Mesendoderm (in vitro differentiated cells): ENCODE measurements around the gene PPIC.

Experiments used
- DNase-seq: peaks from one replicate; pipeline ENCODE4 v3.0.0; 2013
- H2AK5ac ChIP-seq: 2 replicates; pipeline ENCODE4 v1.6.1; 2013; ENCODE audit warnings: low read length, inconsistent platforms
- H2BK120ac ChIP-seq: 2 replicates; pipeline ENCODE4 v1.6.1; 2013; ENCODE audit warnings: low read depth, mild to moderate bottlenecking, low read length, moderate library complexity, mixed read lengths
- H2BK15ac ChIP-seq: replicated peaks from 2 replicates; pipeline ENCODE4 v1.6.1; 2013; ENCODE audit warnings: low read depth, mild to moderate bottlenecking, moderate library complexity
- H2BK5ac ChIP-seq: 2 replicates; pipeline ENCODE4 v1.6.1; 2013; ENCODE audit warnings: low read length, inconsistent platforms
- H3K18ac ChIP-seq: 2 replicates; pipeline ENCODE4 v1.6.1; 2013; ENCODE audit warnings: mild to moderate bottlenecking, low read length, mixed read lengths
- H3K23ac ChIP-seq: one replicate; pipeline ENCODE4 v1.6.1; 2013; ENCODE audit warnings: low read length
- H3K27ac ChIP-seq: 2 replicates; pipeline ENCODE4 v1.5.1; 2013; ENCODE audit warnings: low read depth, mild to moderate bottlenecking, inconsistent platforms, low read length, moderate library complexity
- H3K27me3 ChIP-seq: 2 replicates; pipeline ENCODE4 v1.6.1; 2013; ENCODE audit warnings: low read length, control low read depth, mild to moderate bottlenecking, inconsistent platforms; ENCODE audit not compliant: insufficient read depth, poor library complexity
- H3K36me3 ChIP-seq: 2 replicates; pipeline ENCODE4 v1.6.1; 2013; ENCODE audit warnings: low read length, inconsistent platforms; ENCODE audit not compliant: control insufficient read depth, insufficient read depth
- H3K4ac ChIP-seq: one replicate; pipeline ENCODE4 v1.6.1; 2013; ENCODE audit warnings: low read depth, mild to moderate bottlenecking, low read length, moderate library complexity
- H3K4me1 ChIP-seq: 2 replicates; pipeline ENCODE4 v1.6.1; 2013; ENCODE audit warnings: low read depth, low read length, inconsistent platforms; ENCODE audit not compliant: control insufficient read depth
- H3K4me2 ChIP-seq: 2 replicates; pipeline ENCODE4 v1.6.1; 2013; ENCODE audit warnings: low read length
- H3K4me3 ChIP-seq: 2 replicates; pipeline ENCODE4 v1.5.1; 2013; ENCODE audit warnings: mild to moderate bottlenecking, low read length
- H3K56ac ChIP-seq: one replicate; pipeline ENCODE4 v1.6.1; 2013; ENCODE audit warnings: low read length
- H3K79me1 ChIP-seq: 2 replicates; pipeline ENCODE4 v1.6.1; 2013; ENCODE audit warnings: low read length, inconsistent platforms
- H3K79me2 ChIP-seq: 2 replicates; pipeline ENCODE4 v1.6.1; 2013; ENCODE audit warnings: mild to moderate bottlenecking, low read length; ENCODE audit not compliant: control insufficient read depth, insufficient read depth
- H3K9ac ChIP-seq: 2 replicates; pipeline ENCODE4 v1.6.1; 2013; ENCODE audit warnings: low read length, inconsistent platforms
- H4K5ac ChIP-seq: one replicate; pipeline ENCODE4 v1.6.1; 2013; ENCODE audit warnings: low read length
- H4K8ac ChIP-seq: one replicate; pipeline ENCODE4 v1.6.1; 2013; ENCODE audit warnings: low read depth, mild to moderate bottlenecking, control low read depth, low read length, moderate library complexity
- WGBS: extraction: QIAGEN DNeasy Blood & Tissue Kit; methylation state at CpG from one replicate; pipeline ENCODE4 v1.1.7; 2013; ENCODE audit warnings: low lambda C conversion rate, missing lambda C conversion rate; ENCODE audit not compliant: insufficient coverage; ENCODE audit errors: extremely low coverage; 5-methylcytosine and 5-hydroxymethylcytosine counted together

PPIC gene

DNA sequence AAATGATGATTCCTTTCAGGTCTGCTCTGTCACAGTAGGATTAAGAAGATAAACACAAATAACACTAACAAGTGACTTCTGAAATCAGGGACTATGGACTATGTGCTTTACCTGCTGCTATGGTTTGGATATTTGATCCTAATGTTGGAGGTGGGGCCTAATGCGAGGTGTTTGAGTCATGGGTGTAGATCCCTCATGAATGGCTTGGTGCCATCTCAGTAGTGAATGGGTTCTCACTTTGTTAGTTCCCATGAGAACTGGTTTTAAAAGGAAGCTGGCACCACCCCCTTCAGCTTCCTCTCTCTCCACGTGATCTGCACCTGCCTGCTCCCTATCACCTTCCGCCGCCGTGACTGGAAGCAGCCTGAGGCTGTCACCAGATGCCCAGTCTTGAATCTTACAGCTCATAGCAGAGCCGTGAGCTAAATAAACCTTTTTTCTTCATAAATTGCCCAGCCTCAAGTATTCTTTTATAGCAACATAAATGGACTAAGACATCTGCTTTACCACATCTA, 3.3 kb downstream of the PPIC start:
- H3K4ac ChIP-seq, result no peak overlapping the region
- H3K56ac ChIP-seq, result no peak overlapping the region
- no peak overlapping the region for H3K4me3 ChIP-seq
- H3K27me3 ChIP-seq, result no peaks in the 10 kb centered on the region
- H3K79me1 ChIP-seq, result no peaks in the 10 kb centered on the region
- H2AK5ac ChIP-seq, result no peak overlapping the region
- no peaks in the 10 kb centered on the region for H3K79me2 ChIP-seq
- no peaks in the 10 kb centered on the region for H3K4me1 ChIP-seq
- no CpG with 5 or more reads among the region's 6 CpGs for WGBS
- H3K18ac ChIP-seq, result no peak overlapping the region
- H3K9ac ChIP-seq, result no peak overlapping the region
- no peak for DNase-seq
- H2BK5ac ChIP-seq, result no peak overlapping the region
- H3K36me3 ChIP-seq, result no peaks in the 10 kb centered on the region
- H3K27ac ChIP-seq, result no peak overlapping the region
- H2BK120ac ChIP-seq, result no peak overlapping the region
- H2BK15ac ChIP-seq, result no peak overlapping the region
- H4K8ac ChIP-seq, result no peak overlapping the region
- H3K4me2 ChIP-seq, result no peak overlapping the region
- H3K23ac ChIP-seq, result no peak overlapping the region
- no peak overlapping the region for H4K5ac ChIP-seq

DNA sequence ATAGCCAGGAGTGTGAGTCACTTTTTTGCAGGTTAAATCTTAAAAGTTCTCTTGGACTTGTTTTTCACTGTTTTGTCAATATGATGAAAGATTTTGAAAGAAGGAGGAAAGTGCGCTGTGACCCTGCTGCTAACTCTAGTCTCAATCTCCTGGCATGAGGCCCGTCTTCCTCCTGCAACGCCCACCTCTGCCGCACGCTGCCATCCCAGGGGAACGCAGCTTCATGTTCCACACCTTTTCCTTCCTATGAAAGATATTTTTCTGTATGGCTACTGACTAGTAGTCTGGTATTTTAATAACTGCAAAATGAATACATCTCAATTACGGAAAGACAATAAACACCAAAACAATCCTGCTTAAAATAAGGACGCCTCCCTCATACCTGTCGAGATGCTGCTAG, 8.3 kb downstream of the PPIC start:
- no peak overlapping the region for H2BK15ac ChIP-seq
- H3K4ac ChIP-seq, result no peak overlapping the region
- no peak overlapping the region for H2BK5ac ChIP-seq
- H3K79me2 ChIP-seq, result no peaks in the 10 kb centered on the region
- WGBS, result no CpG with 5 or more reads among the region's 9 CpGs
- H3K9ac ChIP-seq, result no peak overlapping the region
- H3K27me3 ChIP-seq, result no peaks in the 10 kb centered on the region
- H3K27ac ChIP-seq, result no peak overlapping the region
- no peak overlapping the region for H3K23ac ChIP-seq
- no peaks in the 10 kb centered on the region for H3K4me1 ChIP-seq
- no peak overlapping the region for H4K8ac ChIP-seq
- no peak overlapping the region for H2AK5ac ChIP-seq
- no peak overlapping the region for H3K18ac ChIP-seq
- H3K79me1 ChIP-seq, result no peaks in the 10 kb centered on the region
- H3K56ac ChIP-seq, result no peak overlapping the region
- H3K36me3 ChIP-seq, result no peaks in the 10 kb centered on the region
- H2BK120ac ChIP-seq, result no peak overlapping the region
- no peak overlapping the region for H4K5ac ChIP-seq
- H3K4me2 ChIP-seq, result no peak overlapping the region
- DNase-seq, result no peak
- no peak overlapping the region for H3K4me3 ChIP-seq

GRCh38 chr5:123014689-123015088, 21.8 kb downstream of the PPIC start:
- Histone ChIP-seq H2BK15ac (no peak overlapping the region), H3K79me1 (no peaks in the 10 kb centered on the region), H3K18ac (no peak overlapping the region), H4K8ac (no peak overlapping the region), H3K36me3 (no peaks in the 10 kb centered on the region), H3K79me2 (no peaks in the 10 kb centered on the region), H2BK5ac (no peak overlapping the region), H3K4me2 (no peak overlapping the region), H3K9ac (no peak overlapping the region), H4K5ac (no peak overlapping the region), H3K4me3 (no peak overlapping the region), H2AK5ac (no peak overlapping the region), H3K27me3 (no peaks in the 10 kb centered on the region), H3K27ac (no peak overlapping the region), H3K4me1 (no peaks in the 10 kb centered on the region), H2BK120ac (no peak overlapping the region), H3K23ac (no peak overlapping the region), H3K56ac (no peak overlapping the region), H3K4ac (no peak overlapping the region)
- WGBS, result no CpG with 5 or more reads among the region's 1 CpG
- DNase-seq, result no peak

DNA sequence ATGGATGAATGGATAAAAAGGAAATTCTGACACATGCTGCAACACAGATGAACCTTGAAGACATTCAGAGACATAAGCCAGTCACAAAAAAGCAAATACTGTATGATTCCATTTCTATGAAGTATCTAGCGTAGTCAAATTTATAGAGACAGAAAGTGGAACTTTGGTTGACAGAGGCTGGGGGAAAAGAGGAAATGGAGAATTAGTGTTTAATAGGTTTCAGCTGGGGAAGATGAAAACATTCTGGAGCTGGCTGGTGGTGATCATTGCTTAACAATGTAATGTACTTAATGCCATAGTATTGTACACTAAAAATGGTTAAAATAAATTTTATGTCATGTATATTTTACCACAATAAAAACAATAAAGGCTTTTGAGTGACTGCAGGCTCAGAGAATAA, 24.2 kb downstream of the PPIC start:
- no peaks in the 10 kb centered on the region for H3K79me1 ChIP-seq
- H3K18ac ChIP-seq, result no peak overlapping the region
- H3K79me2 ChIP-seq, result no peaks in the 10 kb centered on the region
- H3K4me2 ChIP-seq, result no peak overlapping the region
- WGBS, result no CpG with 5 or more reads among the region's 1 CpG
- H3K36me3 ChIP-seq, result no peaks in the 10 kb centered on the region
- H3K27me3 ChIP-seq, result no peaks in the 10 kb centered on the region
- no peak overlapping the region for H4K8ac ChIP-seq
- no peak overlapping the region for H2BK15ac ChIP-seq
- H2AK5ac ChIP-seq, result no peak overlapping the region
- H3K56ac ChIP-seq, result no peak overlapping the region
- H3K4ac ChIP-seq, result no peak overlapping the region
- no peak overlapping the region for H3K4me3 ChIP-seq
- H4K5ac ChIP-seq, result no peak overlapping the region
- H3K4me1 ChIP-seq, result no peaks in the 10 kb centered on the region
- no peak for DNase-seq
- H2BK5ac ChIP-seq, result no peak overlapping the region
- H3K27ac ChIP-seq, result no peak overlapping the region
- no peak overlapping the region for H3K23ac ChIP-seq
- no peak overlapping the region for H3K9ac ChIP-seq
- no peak overlapping the region for H2BK120ac ChIP-seq

DNA sequence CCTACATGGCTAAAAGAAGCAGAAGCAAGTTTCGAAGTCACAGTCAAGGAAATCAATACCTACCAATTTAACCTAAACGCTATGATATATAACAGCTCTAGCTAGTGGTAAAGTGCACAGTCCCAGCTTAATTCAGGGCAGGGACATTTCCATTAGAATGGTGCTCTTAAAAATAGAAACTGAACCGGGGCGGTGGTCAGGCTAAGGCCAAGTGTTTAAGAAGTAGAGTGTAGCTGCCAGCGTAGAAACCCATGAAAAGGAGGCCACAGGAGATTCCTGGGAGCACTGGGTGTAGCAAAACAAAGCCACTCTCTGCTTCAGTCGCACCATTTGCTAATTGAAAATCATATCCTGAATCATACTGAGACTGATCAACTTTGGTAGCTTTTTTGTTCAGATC, 28.8 kb downstream of the PPIC start:
- no peak overlapping the region for H3K4me2 ChIP-seq
- no peak overlapping the region for H2BK15ac ChIP-seq
- H2BK120ac ChIP-seq, result no peak overlapping the region
- H3K79me2 ChIP-seq, result no peaks in the 10 kb centered on the region
- H3K56ac ChIP-seq, result no peak overlapping the region
- WGBS, result no CpG with 5 or more reads among the region's 6 CpGs
- no peak overlapping the region for H3K4ac ChIP-seq
- no peaks in the 10 kb centered on the region for H3K27me3 ChIP-seq
- H3K4me1 ChIP-seq, result no peaks in the 10 kb centered on the region
- no peak overlapping the region for H3K9ac ChIP-seq
- no peaks in the 10 kb centered on the region for H3K36me3 ChIP-seq
- no peak overlapping the region for H3K18ac ChIP-seq
- H3K4me3 ChIP-seq, result no peak overlapping the region
- H4K5ac ChIP-seq, result no peak overlapping the region
- no peak overlapping the region for H3K27ac ChIP-seq
- H4K8ac ChIP-seq, result no peak overlapping the region
- no peaks in the 10 kb centered on the region for H3K79me1 ChIP-seq
- no peak overlapping the region for H2AK5ac ChIP-seq
- no peak overlapping the region for H2BK5ac ChIP-seq
- H3K23ac ChIP-seq, result no peak overlapping the region
- no peak for DNase-seq

- WGBS, result no CpG with 5 or more reads among the region's 6 CpGs
- H3K4me2 ChIP-seq, result no peak overlapping the region
- no peaks in the 10 kb centered on the region for H3K36me3 ChIP-seq
- H3K79me2 ChIP-seq, result no peaks in the 10 kb centered on the region
- no peak overlapping the region for H3K23ac ChIP-seq
- H3K4ac ChIP-seq, result no peak overlapping the region
- no peak overlapping the region for H2BK15ac ChIP-seq
- no peaks in the 10 kb centered on the region for H3K4me1 ChIP-seq
- H4K5ac ChIP-seq, result no peak overlapping the region
- no peak overlapping the region for H3K18ac ChIP-seq
- H3K79me1 ChIP-seq, result no peaks in the 10 kb centered on the region
- no peak overlapping the region for H2BK5ac ChIP-seq
- no peak overlapping the region for H2BK120ac ChIP-seq
- no peak overlapping the region for H4K8ac ChIP-seq
- H3K9ac ChIP-seq, result no peak overlapping the region
- DNase-seq, result peak; percentile 2
- H3K56ac ChIP-seq, result no peak overlapping the region
- H3K27me3 ChIP-seq, result no peaks in the 10 kb centered on the region
- H2AK5ac ChIP-seq, result no peak overlapping the region
- H3K27ac ChIP-seq, result no peak overlapping the region
- no peak overlapping the region for H3K4me3 ChIP-seq
These were observed 29.3 kb downstream of the PPIC start for GRCh38 chr5:123007182-123007581.
